Cerebellar nuclear complex (tissue), 1 donor: Measurements from ENCODE around the gene TSPAN1.

Experiments
- DNase-seq, 2 experiments: peaks; one replicate each; lab custom pipeline; 2025; lab: John Stamatoyannopoulos, UW

The TSPAN1 gene

DNA sequence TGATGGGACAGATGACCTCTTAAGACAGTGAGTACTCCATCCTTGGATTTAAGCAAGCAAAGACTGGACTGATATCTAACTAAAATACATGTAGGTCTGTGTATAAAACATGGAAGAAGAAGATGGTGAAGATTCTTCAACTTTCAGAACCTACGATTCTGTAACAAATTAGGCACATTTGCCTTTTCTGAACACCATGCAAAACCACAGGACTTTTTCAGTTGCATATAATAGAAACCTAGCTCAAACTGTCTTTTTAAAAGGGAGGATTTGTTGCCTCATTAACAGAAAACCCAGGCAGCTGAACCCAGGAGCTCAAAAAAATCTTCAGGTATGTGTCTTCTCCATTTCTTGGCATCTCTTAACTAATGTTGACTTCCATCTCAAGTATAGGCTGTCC, 14.7 kb upstream of the TSPAN1 start:
- no peak for DNase-seq

DNA sequence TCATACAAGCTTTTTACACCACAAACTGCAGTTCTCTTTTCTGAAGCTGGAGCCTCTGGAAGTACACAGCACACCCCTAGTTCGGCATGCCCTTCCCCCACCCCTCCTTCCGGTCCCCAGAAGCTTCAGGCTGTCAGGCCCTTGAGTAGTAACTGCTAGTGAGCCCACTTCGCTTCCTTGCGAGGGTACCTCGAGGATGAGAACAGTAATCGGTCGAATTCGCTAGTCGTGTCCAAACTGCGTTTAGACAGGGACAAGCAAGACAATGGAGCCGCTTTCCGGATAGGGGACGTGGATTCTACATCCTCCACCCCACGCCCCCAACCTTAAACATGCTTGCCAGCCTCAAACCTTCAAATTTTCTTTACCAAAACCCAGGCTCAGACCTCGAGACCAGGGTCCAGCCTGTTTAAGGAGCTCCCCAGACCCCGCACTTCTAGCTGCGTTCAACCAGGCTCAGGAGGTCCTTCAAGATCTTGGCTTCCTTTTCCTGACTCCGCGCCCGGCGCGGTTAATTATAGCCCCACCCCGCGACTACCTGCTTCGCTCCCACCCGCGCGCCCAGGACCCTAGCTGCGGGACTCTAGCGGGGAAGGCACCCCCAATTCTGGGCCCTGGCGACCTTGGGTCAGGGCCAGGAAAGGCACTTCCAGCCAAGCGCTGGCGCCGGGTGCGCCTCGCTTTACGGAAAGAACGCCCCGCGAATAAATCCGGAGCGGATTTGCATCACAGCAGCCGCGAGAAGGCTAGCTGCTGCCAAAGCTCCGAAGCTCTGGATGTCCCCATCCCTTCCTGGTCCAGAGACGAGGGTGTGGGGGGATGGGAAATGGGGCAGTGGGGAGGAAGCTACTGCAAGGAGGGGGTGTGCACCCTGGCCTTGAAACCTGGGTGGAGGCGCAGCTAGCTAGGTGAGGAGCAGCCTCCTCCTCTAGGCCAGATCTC, 8.1 kb upstream of the TSPAN1 start:
- peak in 1 of 2 experiments; percentile 40 for DNase-seq

DNA sequence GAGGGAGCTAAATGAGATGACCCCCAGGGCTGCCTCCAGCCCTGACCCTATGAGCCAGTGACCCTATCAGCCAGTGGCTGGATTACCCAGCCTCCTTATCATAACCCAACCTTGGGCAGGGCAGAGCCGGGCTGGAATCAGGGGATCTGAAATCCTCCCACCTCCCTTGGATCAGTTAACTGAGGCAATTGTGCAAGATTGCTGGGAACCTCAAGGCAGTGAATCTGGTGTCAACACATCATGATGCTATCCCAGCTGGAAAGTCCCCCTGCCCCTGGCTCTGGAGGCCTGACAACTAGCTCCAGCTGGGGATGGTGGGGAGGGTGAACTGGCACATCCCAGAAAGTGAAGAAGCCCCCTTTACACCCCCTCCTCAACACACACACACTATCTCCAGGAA, 6.4 kb upstream of the TSPAN1 start:
- DNase-seq = no peak

DNA sequence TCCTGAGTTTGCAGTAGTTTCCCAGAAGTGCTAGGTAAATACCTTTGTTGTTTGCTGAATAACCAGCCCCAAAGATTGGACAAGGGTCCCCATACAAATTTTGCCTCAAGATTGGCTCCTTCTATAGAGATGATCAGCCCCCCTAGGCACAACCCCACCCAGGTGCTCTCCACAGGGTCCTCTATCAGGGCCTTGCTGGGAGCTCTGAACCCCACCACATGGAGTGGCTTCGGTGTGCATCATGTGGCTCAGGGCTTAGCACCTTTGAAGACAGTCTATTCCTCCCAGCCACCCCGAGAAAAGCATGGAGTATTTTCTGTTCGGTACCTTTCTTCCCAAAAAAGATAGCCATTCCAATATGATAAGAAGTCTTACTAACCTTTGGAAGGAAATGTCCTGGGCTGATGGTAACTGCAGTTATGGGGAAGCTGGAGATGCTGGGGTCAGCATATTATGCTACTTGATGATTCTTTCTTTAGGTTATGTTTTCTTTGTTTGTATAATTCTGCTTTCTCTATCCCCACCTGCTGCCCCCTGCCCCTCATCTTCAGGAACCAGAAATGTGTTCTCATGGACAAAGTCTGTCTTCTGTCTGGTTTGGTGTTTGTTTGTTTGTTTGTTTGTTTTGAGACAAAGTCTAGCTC, 5.0 kb upstream of the TSPAN1 start:
- no peak for DNase-seq

DNA sequence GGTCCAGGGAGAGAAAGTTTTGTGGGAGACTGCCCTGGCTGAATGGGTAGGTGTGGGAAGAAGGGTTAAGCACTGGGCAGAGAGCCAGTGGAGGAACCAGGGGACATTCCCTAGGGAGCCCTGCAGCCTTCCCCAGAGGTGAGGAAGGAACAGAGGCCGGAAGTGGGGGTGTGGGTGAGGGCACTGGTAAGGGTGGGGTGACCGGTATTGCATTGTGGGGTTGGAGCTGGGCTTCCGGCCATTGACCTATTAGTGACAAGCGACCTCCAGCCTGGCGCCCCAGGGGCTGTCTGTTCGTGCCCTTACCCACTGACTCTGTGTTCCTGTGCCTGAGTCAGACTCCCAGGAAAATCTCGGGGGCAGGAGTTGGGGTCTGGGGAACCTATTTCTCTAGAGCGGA, 3.5 kb upstream of the TSPAN1 start:
- DNase-seq = no peak

DNA sequence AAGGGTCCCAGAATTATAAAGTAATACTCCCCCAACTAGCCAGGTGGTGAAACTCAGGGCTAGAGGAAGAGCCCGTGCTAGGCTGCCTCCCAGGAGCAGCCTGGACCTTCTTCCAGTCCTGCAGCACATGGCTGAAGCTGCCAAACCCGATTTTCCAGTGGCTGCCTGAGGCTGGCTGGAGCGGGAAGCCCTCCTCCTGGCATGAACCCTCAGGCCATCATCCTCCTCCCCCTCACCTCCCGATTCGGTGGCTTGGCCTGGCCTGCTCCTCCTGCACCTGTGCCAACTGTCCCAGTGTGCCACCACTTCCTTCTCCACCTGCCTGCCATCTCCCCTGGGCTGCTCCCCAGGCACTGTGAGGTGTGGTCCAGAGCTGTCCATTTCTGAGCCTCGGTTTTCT, 3.0 kb upstream of the TSPAN1 start:
- peak; percentile 87 to 98 for DNase-seq

DNA sequence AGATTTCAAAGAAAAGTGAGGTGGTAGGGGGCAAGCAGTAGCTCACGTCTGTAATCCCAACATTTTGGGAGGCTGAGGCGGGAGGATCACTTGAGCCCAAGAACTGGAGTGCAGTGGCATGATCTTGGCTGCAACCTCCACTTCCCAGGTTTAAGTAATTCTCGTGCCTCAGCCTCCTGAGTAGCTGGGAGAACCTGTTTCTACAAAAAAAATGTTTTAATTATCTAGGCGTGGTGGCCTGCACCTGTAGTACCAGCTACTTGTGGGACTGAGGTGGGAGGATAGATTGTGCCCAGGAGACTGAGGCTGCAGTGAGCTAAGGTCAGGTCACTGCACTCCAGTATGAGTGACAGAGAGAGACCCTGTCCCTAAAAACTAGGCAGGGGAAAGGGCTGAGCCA, 2.6 kb upstream of the TSPAN1 start:
- DNase-seq = no peak

DNA sequence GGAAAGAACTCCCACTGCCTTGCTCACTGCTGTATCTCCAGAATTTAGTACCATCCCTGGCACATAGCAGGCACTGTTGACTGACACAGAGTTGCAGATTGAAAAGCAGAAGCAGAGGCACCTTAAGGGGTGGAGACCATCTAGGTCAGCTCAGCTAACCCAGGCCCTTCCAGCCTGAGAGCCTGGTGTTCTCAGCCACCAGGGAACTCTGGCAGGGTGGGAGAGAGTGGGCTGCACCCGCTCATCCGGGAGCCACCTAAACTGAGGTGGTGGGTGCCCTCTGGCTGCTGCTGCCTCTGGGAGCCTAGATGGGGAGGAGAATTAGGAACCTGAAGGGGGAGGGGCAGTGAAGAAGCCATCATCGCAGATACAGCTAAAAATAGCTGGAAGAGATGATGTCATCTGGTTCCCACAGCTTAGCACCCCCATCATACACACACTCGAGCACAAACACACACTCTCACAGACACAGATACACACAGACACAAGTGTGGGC, 1.5 kb upstream of the TSPAN1 start:
- DNase-seq = peak; percentile 39 to 77

DNA sequence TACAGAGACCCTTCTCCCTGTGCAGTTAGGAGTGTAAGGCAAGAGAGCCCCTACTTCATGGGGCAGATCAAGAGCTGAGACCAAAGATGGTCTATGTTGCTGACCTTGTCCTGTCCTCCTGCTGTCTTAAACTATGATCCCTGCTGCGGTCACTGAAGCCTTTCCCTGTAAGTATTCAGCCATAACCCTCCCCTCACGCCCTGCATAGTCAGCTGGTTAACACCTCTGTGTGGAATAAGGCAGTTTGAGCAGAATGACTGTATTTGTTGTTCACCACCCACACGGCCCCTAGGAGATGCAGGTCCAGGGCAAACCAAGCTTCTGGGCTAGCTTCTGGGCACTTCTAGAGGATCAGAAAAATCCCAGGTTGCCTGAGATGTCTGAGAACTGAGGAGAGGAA, 356 bp downstream of the TSPAN1 start:
- peak in 1 of 2 experiments; percentile 61 for DNase-seq

DNA sequence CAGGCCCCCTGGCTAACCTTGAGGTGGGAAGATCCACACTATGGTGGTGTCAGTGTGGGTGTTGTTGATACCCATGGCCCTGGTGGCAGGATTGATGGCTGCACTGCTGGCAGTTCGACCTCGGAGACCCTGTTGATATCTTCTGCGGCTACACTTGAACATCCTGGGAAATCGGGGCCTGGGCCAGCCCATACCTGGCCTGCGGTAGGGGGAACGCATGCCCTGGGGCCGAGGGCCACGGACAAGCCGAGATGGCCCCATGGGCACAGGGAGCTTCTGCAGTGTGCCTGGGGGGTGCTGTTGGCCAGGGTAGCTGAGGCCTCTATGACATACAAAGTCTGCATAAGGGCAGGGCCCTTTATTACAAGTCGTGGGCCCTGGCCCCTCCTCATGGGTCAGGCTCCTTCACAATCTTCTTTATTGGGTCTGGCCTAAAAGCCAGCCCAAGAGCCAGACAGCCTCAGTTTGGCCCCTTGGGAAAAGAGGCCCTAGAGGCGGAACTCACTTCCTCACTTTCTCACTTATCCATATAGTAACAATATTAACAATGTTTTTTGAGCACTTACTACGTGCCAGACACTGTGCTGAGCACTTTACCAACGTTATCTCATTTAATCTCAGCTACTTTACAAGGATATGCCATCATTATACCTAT, 1.5 kb downstream of the TSPAN1 start, which contains the start of gene P3R3URF:
TSS of gene P3R3URF (minus strand) at position 278 of the 655 bp plus-strand sequence. CDS start at position 261, 17 bp downstream.
- no peak for DNase-seq

DNA sequence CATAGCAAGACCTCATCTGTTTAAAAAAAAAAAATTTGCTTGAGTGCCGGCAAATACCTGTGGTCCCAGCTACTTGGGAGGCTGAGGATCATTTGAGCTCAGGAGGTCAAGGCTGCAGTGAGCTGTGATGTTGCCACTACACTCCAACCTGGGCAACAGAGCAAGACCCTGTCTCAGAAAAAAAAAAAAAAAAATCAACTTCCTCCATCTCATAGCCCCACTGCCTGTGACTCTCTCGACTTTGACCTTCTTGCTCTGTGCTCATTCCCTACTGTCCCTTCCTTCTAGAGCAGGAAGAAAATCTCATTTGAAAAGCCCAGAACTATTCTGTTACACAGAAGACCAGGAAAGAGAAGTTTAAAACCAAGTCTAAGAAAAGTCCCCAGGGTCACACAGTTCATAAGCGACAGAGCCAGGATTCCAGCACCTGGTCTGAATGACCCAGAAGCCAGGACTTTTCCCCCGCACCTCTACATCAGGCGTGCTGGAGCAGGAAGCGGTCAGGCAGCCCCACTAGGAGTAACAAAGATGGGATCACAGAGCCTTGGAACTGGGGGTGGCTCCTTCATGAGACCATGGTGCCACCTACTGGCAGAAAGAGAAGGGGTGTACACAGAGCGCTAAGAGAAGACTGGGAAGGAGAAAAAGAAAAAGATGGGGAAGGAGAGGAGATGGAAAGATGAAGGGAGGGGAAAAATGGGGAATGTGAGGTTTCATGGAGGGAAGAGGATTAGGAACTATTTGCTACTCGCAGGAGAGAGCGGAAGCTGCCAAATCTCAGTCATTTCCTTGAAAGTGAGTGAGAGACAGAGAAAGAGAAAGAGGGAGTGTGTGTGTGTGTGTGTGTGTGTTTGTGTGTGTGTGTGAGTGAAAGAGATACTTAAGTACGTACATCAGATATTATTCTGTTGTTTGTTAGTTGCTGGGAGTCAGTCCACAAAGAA, 4.5 kb downstream of the TSPAN1 start:
- peak; percentile 65 to 97 for DNase-seq

DNA sequence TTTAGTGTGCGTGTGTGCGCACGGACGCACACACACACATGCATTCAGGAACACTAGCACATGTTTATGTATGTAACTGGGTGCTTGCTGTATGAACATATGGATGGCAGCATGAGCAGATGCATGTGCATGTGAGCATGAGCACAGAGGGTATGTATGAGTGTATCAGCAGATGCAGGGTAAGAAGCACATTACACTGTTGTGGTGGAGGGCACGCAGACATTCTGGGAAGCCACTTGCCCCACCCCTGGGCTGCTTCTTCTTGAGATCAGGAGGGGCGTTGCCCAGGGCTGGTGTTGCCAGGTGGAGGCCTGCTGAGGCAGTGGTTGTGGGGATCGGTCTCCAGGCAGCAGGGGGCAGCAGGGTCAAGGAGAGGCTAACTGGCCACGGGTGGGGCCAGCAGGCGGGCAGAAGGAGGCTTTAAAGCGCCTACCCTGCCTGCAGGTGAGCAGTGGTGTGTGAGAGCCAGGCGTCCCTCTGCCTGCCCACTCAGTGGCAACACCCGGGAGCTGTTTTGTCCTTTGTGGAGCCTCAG, 5.3 kb downstream of the TSPAN1 start:
- DNase-seq = no peak

DNA sequence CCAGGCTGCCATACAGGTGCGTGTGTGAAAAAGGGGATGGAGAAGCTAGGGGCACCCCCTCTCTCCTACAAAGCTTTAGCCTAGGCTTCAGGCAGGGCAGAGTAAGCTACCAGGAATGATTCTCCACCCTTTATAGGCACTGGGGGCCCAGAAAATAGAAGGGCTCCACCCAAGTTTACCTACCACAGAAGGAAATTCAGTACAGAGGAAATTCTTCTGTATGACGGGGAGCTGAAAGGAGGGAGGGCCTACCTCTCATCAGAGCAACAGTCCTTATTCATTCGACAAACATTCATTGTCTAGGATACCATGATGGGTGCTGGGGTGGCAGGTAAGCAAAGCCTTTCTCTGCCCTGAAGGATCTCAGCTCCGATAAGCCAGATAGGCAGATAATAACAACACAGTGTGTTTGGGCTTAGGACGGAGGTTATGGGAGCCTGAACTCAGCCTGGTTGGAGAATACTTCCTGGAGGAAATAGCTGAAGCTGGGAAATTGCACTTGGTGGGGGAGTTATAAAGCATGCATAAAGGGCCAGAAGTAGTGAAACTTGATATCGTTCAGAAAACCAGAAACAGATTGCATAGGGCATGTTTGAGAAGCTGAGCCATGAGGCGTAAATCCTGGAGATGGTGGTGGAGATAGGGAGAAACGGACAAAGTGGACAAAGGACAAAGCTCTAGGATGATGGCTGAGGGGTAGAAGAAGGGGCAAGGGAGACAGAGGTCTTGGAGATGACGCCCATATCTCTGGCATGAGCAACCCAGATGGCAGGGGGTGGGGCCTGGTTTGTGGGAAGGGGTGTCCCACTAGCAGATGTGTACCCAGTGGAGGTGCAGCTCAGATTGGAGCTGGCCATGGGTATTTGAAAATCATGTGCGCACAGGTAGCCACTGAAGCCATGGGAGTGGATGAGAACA, 6.7 kb downstream of the TSPAN1 start:
- no peak for DNase-seq

DNA sequence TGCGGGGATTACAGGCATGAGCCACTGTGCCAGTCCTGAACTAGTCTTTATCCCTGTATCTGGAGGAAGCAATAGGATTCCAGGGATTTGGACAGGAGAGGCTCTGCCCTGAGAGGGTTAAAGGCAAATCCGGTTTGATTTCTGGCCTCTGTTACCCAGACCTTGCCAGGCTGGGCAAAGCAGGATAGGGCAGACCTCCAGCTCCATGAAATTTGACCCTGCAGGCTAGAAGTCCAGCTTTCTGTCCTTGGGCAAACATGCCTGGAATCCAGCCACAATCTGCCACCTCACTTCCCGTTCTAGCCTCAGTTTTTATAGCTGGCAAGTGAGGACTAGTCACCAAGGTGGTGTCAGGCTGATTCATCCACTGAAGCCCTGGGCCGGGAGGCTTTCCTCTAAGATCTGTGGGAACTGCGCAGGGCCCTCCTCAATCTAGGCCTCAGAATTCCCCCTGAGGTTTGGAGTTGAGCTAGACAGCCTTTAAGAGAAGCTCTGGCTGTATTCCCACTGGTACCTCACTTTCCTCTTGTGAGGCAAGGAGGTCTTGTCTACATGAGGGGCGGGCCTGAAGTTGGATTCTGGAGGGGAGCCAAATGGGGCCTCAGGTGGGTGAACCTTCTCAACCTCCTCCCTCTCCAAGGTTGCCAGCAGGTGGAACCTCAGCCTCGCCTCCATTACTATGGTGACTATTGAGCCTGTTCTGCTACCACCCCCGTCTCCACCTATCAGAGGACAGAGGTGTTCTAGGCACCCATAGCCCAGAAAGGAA, 8.4 kb downstream of the TSPAN1 start:
- DNase-seq = no peak

DNA sequence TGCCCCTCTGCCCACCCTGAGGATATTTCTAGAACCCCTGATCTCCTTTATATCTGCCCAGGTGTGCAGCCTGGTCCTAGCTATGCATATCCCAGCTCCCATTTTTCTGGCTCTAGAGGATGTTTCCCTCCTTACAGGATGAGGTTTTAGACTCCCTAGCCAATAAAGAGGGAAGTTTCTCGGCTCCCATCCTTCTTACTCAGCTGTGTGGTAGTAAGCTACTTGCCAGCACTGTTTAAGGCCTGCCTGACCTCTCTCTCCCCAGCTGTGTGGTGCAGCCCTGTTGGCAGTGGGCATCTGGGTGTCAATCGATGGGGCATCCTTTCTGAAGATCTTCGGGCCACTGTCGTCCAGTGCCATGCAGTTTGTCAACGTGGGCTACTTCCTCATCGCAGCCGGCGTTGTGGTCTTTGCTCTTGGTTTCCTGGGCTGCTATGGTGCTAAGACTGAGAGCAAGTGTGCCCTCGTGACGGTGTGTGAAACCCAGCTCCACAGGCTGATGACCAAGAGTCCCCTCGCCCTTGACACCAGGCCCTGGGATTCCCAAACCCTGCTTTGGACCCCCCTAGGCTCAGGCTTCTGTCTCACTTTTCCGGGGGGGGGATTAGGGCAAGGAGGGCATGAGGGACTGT, 9.2 kb downstream of the TSPAN1 start:
- DNase-seq = no peak

DNA sequence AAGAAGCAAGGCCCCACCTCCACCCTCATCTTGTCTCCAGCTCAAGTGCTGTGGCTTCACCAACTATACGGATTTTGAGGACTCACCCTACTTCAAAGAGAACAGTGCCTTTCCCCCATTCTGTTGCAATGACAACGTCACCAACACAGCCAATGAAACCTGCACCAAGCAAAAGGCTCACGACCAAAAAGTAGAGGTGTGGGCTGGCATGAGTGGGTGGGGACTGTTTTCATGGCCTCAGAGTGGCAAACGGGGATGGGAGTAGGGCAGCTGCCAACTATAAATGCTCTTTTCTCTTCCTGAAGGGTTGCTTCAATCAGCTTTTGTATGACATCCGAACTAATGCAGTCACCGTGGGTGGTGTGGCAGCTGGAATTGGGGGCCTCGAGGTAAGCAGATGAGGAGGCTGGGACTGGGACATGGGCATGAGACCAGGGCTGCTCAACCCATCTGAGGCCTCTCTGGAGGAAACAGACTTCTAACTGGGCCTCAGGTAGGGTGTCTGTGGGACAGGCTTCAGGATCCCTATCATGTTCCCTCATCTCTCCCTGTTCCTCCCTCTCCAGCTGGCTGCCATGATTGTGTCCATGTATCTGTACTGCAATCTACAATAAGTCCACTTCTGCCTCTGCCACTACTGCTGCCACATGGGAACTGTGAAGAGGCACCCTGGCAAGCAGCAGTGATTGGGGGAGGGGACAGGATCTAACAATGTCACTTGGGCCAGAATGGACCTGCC, 10.2 kb downstream of the TSPAN1 start:
- no peak for DNase-seq

DNA sequence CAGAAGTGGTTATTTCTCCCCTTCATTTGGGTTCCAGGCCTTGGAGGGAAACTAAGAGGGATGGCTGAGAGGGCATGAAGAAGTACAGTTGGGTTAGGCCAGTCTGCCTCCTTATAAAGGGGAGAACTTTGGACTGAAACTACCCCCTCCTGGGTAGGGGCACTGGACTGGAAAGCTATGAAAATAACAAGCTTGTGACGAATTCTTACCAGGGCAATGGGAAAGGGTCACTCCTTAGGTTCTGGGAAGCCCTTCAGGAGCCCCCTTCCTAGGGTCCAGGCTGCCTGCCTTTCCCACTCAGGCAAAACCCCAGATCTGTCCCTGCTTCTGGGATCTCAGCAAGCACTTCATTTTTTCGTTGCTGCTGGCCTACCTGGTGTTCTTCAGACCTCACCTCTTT, 11.2 kb downstream of the TSPAN1 start:
- DNase-seq = no peak
